ENCODE measurements around the gene ACTR6.

The ACTR6 gene

DNA sequence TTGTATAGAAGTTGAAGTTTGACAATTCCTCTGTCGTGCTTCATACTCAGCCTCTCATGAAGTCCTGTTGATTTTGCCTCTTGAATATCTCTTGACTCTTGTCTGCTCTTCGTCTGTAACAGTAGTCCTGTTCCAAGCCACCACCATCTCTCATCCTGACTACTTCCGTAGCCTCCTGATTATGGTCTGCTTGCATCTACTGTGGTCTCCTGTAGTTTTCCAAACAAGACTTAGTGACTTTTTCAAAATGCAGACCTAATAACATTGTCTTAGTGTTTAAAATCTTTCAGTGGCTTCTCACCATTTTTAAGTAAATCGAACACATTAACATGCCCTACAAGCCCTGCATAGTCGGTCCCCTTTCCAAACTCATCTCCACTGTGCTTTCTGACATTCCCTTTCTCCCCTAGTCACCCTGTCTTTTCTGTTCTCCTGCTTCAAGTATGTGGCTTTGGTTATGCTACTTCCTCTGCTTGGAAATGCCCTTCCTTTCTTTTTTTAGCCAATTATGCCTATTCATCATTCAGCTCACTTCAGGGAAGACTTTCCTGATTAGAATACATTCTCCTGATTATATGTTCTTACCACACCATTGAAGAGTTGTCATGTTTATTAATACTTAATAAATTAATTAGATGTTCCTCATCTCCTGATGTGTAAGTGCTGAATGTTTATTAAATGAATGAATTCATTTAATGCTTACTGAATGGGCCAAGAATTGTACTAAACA is 68.4 kb downstream of the ACTR6 start:
- DNase-seq, result no peak

DNA sequence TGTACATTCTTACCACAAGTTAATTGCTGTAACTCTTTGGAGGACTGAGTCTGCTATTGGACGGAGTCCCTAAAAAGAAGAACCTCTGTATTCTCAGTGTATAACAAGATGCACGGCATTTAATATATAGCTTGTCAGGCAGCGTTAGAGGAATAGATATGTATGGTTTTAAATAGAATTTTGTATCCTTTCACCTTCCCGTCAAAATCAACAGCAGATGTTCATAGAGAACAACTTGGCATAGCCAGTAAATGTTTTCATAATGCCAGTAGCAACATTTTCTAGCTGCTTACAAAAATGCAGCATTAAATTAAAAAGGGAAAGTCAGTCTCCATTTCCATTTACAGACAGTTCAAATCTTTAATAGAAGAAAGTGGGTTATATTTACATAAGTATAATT is 73.2 kb downstream of the ACTR6 start:
- DNase-seq, result no peak
